Measurements from ENCODE around the gene ZNF219. TPM values are rescaled to one million over a fixed set of nuclear protein-coding genes. Genes with fewer than 3 reads are reported as not detected.
A peak's percentile ranks its signal among the peaks of the same experiment; 100 is the strongest.

The ZNF219 gene
- total and polyA plus RNA-seq, 2 of the 13 experiments (the other 11 are each of a cell fraction or from before 2014, with no cell fraction given): 34.5 to 36.6 TPM

GRCh38 chr14:21096978-21097635 lies 1.3 kb downstream of the ZNF219 start (continued):
- TF ChIP-seq CENPBD1 (CRISPR knock-in tag; IDR thresholded peaks at IDR 0.05; ENCODE audit: borderline replicate concordance, low read depth): no peak
- no peak for TF ChIP-seq ZNF713 (CRISPR knock-in tag; IDR thresholded peaks at IDR 0.05)
- no peak for TF ChIP-seq ZFY (CRISPR knock-in tag; IDR thresholded peaks at IDR 0.05)
- TF ChIP-seq ZNF777 (CRISPR knock-in tag; IDR thresholded peaks at IDR 0.05): no peak
- no peak for TF ChIP-seq FIP1L1 (IDR thresholded peaks at IDR 0.05; ENCODE audit: borderline replicate concordance, insufficient read depth, low read depth, low read length)
- no peak for TF ChIP-seq PHF20 (CRISPR knock-in tag; IDR thresholded peaks at IDR 0.05)
- TF ChIP-seq RARG (CRISPR knock-in tag; IDR thresholded peaks at IDR 0.05; ENCODE audit: low read depth): no peak
- TF ChIP-seq ZHX1 (CRISPR knock-in tag; IDR thresholded peaks at IDR 0.05; ENCODE audit: low read depth): 0 out of 2 replicates have a peak, but pooled peaks have one; percentile 50
- TF ChIP-seq ZFP91 (CRISPR knock-in tag; IDR thresholded peaks at IDR 0.05; ENCODE audit: borderline replicate concordance): peak; percentile 42; the same call in 1 of the 2 replicates
- no peak for TF ChIP-seq CBFB (CRISPR knock-in tag; IDR thresholded peaks at IDR 0.05)
- TF ChIP-seq ZUFSP (CRISPR knock-in tag; IDR thresholded peaks at IDR 0.05; ENCODE audit: borderline replicate concordance): no peak
- TF ChIP-seq ZNF563 (CRISPR knock-in tag; IDR thresholded peaks at IDR 0.05): 0 out of 2 replicates have a peak, but pooled peaks have one; percentile 27
- TF ChIP-seq FOXC1 (CRISPR knock-in tag; IDR thresholded peaks at IDR 0.05; ENCODE audit: borderline replicate concordance): no peak
- no peak for TF ChIP-seq FOXM1 (CRISPR knock-in tag; IDR thresholded peaks at IDR 0.05)
- TF ChIP-seq ZNF253 (CRISPR knock-in tag; IDR thresholded peaks at IDR 0.05; ENCODE audit: borderline replicate concordance): no peak; the same call in 1 of the 2 replicates
- no peak for TF ChIP-seq USF2 (IDR thresholded peaks at IDR 0.05; ENCODE audit: low read depth, low read length)
- no peak for TF ChIP-seq USF2 (CRISPR knock-in tag; IDR thresholded peaks at IDR 0.05; ENCODE audit: borderline replicate concordance)
- no peak for TF ChIP-seq TFAP4 (IDR thresholded peaks at IDR 0.05; ENCODE audit: borderline replicate concordance, low read depth)
- no peak for TF ChIP-seq ZNF644 (CRISPR knock-in tag; IDR thresholded peaks at IDR 0.05; ENCODE audit: low read depth)
- no peak for TF ChIP-seq ZNF441 (CRISPR knock-in tag; IDR thresholded peaks at IDR 0.05; ENCODE audit: borderline replicate concordance)

Data from HepG2 (cell line).